Esophagus muscularis mucosa (tissue), 4 donors: ENCODE measurements around the gene POU2AF3. TPM values are rescaled to one million over a fixed set of nuclear protein-coding genes. Genes with fewer than 3 reads are reported as not detected.

Source experiments
- DNase-seq: peaks from one replicate; pipeline ENCODE4 v3.0.0-alpha.2; 2017; ENCODE audit errors: extremely low spot score
- H3K27ac ChIP-seq, 4 donors: fragments of 200-600 bp; sonication (generic); replicated peaks in 1 of 4; 1 replicate in 3 of 4; 2 replicates in 1 of 4; pipeline ENCODE4 v1.5.1; 2016 to 2019; ENCODE audit warnings: mild to moderate bottlenecking in 1 of 4
- H3K27me3 ChIP-seq, 4 donors: fragments of 200-600 bp; sonication (generic); one replicate each; pipeline versions ENCODE4 v1.5.1 to v1.6.0; 2016 to 2019
- H3K36me3 ChIP-seq, 4 donors: fragments of 200-600 bp; sonication (generic); one replicate each; pipeline ENCODE4 v1.5.1; 2016 to 2019
- H3K4me1 ChIP-seq, 4 donors: fragments of 200-600 bp; sonication (generic); one replicate each; pipeline ENCODE4 v1.5.1; 2016 to 2019
- H3K4me3 ChIP-seq, 4 donors: fragments of 200-600 bp; sonication (generic); 1 replicate in 2 of 4; 2 replicates in 2 of 4; pipeline ENCODE4 v1.5.1; 2016 to 2019; ENCODE audit warnings: mild to moderate bottlenecking in 4 of 4, moderate library complexity in 1 of 4
- H3K9me3 ChIP-seq, 4 donors: fragments of 200-600 bp; sonication (generic); 1 replicate in 3 of 4; 2 replicates in 1 of 4; pipeline ENCODE4 v1.5.1; 2016 to 2019
- CTCF ChIP-seq, 3 experiments: fragments of 200-600 bp in 2 of 3; fragments of 450-650 bp in 1 of 3; sonication (generic) in 2 of 3; IDR thresholded peaks; one replicate each; pipeline ENCODE4 v1.5.1; 2017 to 2019; ENCODE audit warnings: antibody characterized with exemption in 3 of 3, mild to moderate bottlenecking in 2 of 3, moderate library complexity in 1 of 3
- EP300 ChIP-seq: sonication (generic); formaldehyde crosslinking; IDR thresholded peaks from one replicate; pipeline ENCODE4 v1.6.1; 2017; ENCODE audit warnings: antibody characterized with exemption
- POLR2A ChIP-seq: fragments of 450-650 bp; IDR thresholded peaks from one replicate; pipeline ENCODE4 v1.6.1; 2017; ENCODE audit warnings: antibody characterized with exemption, moderate library complexity, mild to moderate bottlenecking, low read depth
- POLR2AphosphoS5 ChIP-seq, 2 donors: sonication (generic); formaldehyde crosslinking; IDR thresholded peaks; one replicate each; pipeline ENCODE4 v1.6.1; 2017; ENCODE audit warnings: antibody characterized with exemption in 2 of 2
- WGBS: methylation state at CpG from one replicate; pipeline ENCODE4 v1.1.5; 2018; 5-methylcytosine and 5-hydroxymethylcytosine counted together
- intact Hi-C: fragments of 100-400 bp; cut with DNase I; formaldehyde crosslinking; loops from one replicate; pipeline ENCODE4 v1.15.1; 2023
- total RNA-seq, 4 donors: library from RNA; depleted of rRNA; stranded (reverse); fragments of >200 nt; gene quantifications; one replicate each; pipeline versions ENCODE4 v1.1.0 to v1.2.1, GENCODE V29; 2016

The POU2AF3 gene
- total RNA-seq, 4 donors from 2014 or later: 0.99 to 2.9 (median 2.2) TPM; not detected in 1

GRCh38 chr11:111302298-111302697 is 4.0 kb downstream of the POU2AF3 start:
- no peak for TF ChIP-seq POLR2A
- no peak for TF ChIP-seq CTCF (IDR thresholded peaks at IDR 0.05)
- no peak for TF ChIP-seq EP300
- TF ChIP-seq POLR2AphosphoS5 (IDR thresholded peaks at IDR 0.05): no peak
- H3K4me1 ChIP-seq: peaks cover 7 to 42% (median 34%) of the 10 kb centered on the region in 4 donors

GRCh38 chr11:111303461-111303860 is 5.1 kb downstream of the POU2AF3 start:
- peaks cover 0 to 10% (median 0%) of the 10 kb centered on the region in 4 donors for H3K27me3 ChIP-seq
- no peak overlapping the region for H3K4me3 ChIP-seq
- H3K36me3 ChIP-seq: peaks cover 0 to 5% (median 0%) of the 10 kb centered on the region in 4 donors
- TF ChIP-seq POLR2A (no peak), POLR2AphosphoS5 (IDR thresholded peaks at IDR 0.05) (no peak)
- H3K9me3 ChIP-seq: no peaks in the 10 kb centered on the region
- peak; percentile 66 for DNase-seq
- peaks cover 7 to 35% (median 30%) of the 10 kb centered on the region in 4 donors for H3K4me1 ChIP-seq
- intact Hi-C loops: loop anchor here (10.0 kb wide), 1 partner anchor 51 kb away; no protein-coding TSS in a partner anchor
- WGBS: 29% methylated on average over 4 of the region's 4 CpGs
- H3K27ac ChIP-seq: peak overlapping the region in 1 of 4 donors; percentile 27

More at GRCh38 chr11:111302298-111302697, 4.0 kb downstream of the POU2AF3 start:
- no peak overlapping the region for H3K4me3 ChIP-seq
- peak; percentile 45 for DNase-seq
- H3K9me3 ChIP-seq: no peaks in the 10 kb centered on the region
- H3K36me3 ChIP-seq: no peaks in the 10 kb centered on the region
- H3K27ac ChIP-seq: no peak overlapping the region
- intact Hi-C loops: loop anchor here (10.0 kb wide), 1 partner anchor 53 kb away; no protein-coding TSS in a partner anchor
- H3K27me3 ChIP-seq: peaks cover 0 to 10% (median 0%) of the 10 kb centered on the region in 4 donors
- WGBS: 68% methylated on average over 3 of the region's 3 CpGs

- H3K27me3 ChIP-seq: no peaks in the 10 kb centered on the region
- peak; percentile 68 for DNase-seq
- WGBS: 93% methylated on average over 5 of the region's 5 CpGs
- H3K36me3 ChIP-seq: peaks cover 0 to 5% (median 0%) of the 10 kb centered on the region in 4 donors
- TF ChIP-seq EP300 (no peak), POLR2A (no peak), POLR2AphosphoS5 (IDR thresholded peaks at IDR 0.05) (no peak), CTCF (IDR thresholded peaks at IDR 0.05) (no peak)
- H3K4me1 ChIP-seq: peaks cover 0 to 17% (median 12%) of the 10 kb centered on the region in 4 donors
- H3K27ac ChIP-seq: no peak overlapping the region
- H3K4me3 ChIP-seq: no peak overlapping the region
- intact Hi-C loops: loop anchor here (10.0 kb wide), 1 partner anchor 50 kb away; no protein-coding TSS in a partner anchor
- no peaks in the 10 kb centered on the region for H3K9me3 ChIP-seq
These were observed 6.9 kb downstream of the POU2AF3 start for GRCh38 chr11:111305162-111305802.

GRCh38 chr11:111305876-111306275 is 7.5 kb downstream of the POU2AF3 start:
- peaks cover 0 to 13% (median 9%) of the 10 kb centered on the region in 4 donors for H3K4me1 ChIP-seq
- intact Hi-C loops: loop anchor here (10.0 kb wide), 1 partner anchor 49 kb away; no protein-coding TSS in a partner anchor

More at GRCh38 chr11:111305876-111306275, 7.5 kb downstream of the POU2AF3 start:
- 82% methylated on average over 4 of the region's 4 CpGs for WGBS
- Histone ChIP-seq H3K4me3 (no peak overlapping the region), H3K36me3 (peaks cover 0 to 5% (median 0%) of the 10 kb centered on the region in 4 donors), H3K9me3 (no peaks in the 10 kb centered on the region), H3K27me3 (no peaks in the 10 kb centered on the region), H3K27ac (no peak overlapping the region)
- no peak for TF ChIP-seq CTCF (IDR thresholded peaks at IDR 0.05)
- no peak for TF ChIP-seq EP300
- no peak for TF ChIP-seq POLR2AphosphoS5 (IDR thresholded peaks at IDR 0.05)
- TF ChIP-seq POLR2A: no peak
- peak; percentile 24 for DNase-seq
